ES-I3 (cell line): Measurements from ENCODE around the gene ATXN1.
"Not testable (repeated sequence)": the region's sequence is repeated elsewhere in the genome, so short reads cannot be mapped to it uniquely, and the experiment has no call there.

Source experiments
- H3K36me3 ChIP-seq: 2 replicates; pipeline ENCODE4 v1.6.1; 2013; ENCODE audit warnings: mild to moderate bottlenecking, low read length, control low read depth, moderate library complexity; ENCODE audit not compliant: insufficient read depth
- H3K4me1 ChIP-seq: 2 replicates; pipeline ENCODE4 v1.6.1; 2013; ENCODE audit warnings: mild to moderate bottlenecking, control low read depth, low read length; ENCODE audit not compliant: insufficient read depth
- H3K9ac ChIP-seq: 2 replicates; pipeline ENCODE4 v1.6.1; 2013; ENCODE audit warnings: low read depth, mild to moderate bottlenecking, low read length, moderate library complexity
- H3K9me3 ChIP-seq: 2 replicates; pipeline ENCODE4 v1.6.1; 2013; ENCODE audit warnings: mild to moderate bottlenecking, low read length, moderate library complexity; ENCODE audit not compliant: control insufficient read depth, insufficient read depth

Gene ATXN1

DNA sequence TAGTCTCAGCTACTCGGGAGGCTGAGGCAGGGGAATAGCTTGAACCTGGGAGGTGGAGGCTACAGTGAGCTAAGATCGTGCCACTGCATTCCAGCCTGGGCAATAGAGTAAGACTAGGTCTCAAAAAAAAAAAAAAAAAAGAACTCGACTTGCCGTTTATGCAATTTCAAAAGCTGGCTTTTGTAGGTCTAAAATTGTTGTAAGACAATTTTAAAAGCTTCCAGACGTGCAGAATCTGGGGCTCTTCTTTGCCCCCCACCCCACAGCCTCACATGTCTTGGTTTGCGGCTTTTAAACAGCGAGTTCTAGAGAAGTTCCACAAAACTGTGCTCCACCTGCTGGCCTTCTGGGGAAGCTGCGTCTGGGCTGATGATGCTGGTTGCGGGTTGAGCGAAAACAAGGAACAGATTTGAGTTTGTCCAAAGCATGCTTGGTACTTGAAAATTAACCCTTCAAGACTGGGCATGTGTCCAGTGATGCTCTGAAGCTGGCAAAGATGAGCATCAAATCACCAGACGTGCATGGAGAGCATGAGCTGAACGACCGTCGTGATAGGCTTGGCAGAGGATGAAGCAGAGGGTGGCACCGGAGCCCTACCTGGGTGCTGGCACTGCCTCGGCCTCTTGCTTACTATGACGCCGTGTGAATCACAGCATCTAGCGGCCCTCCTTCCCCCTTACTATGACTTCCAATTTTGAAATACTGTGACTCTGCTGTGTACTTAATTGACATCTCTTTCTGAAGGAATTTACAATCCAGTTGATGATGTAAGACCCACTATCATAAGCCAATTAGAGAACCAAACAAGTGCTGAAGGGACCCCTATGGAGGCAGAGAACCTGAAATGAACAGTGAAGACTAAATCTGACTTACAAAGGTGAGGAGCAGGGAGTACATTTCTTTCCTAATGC, 351.5 kb downstream of the ATXN1 start:
- Histone ChIP-seq H3K36me3 (no peaks in the 10 kb centered on the region), H3K9ac (no peak overlapping the region), H3K4me1 (no peaks in the 10 kb centered on the region), H3K9me3 (no peaks in the 10 kb centered on the region)

DNA sequence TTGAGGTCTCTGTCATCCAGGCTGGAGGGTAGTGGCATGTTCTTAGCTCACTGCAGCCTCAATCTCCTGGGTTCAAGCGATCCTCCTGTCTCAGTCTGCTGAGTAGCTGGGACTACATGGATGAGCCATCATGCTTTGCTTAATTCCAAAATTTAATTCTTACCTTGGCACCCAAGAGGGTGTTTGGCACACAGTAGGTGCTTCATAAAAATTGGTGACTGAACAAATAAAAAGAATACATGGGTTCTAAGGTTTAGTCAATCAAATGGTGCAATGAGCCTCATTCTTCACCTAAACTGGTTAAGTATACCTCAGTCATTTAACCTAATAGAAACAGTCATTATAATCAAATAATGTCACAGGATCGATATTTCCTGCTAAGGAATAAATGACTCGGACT, 352.5 kb downstream of the ATXN1 start:
- no peaks in the 10 kb centered on the region for H3K9me3 ChIP-seq
- no peak overlapping the region for H3K9ac ChIP-seq
- no peaks in the 10 kb centered on the region for H3K36me3 ChIP-seq
- H3K4me1 ChIP-seq = no peaks in the 10 kb centered on the region

DNA sequence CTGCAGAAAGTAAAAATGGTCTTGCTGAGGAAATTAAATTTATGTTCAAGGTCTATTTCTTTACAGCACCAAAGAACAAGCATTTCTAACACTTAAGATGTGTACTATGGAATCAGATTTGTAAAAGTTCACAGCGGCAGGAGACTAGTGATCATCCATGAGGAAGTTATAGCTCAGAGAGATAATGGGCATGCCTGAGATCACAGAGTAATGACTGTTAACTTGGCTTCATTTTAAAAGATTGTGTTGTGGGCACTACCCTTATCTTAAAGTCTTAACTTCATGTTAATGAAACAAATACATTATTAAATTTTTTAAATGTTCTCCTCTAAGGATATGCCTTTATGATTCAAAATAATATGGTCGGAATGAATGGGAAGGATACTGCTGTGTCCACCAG, 354.3 kb downstream of the ATXN1 start:
- no peak overlapping the region for H3K9ac ChIP-seq
- H3K4me1 ChIP-seq = no peaks in the 10 kb centered on the region
- no peaks in the 10 kb centered on the region for H3K9me3 ChIP-seq

DNA sequence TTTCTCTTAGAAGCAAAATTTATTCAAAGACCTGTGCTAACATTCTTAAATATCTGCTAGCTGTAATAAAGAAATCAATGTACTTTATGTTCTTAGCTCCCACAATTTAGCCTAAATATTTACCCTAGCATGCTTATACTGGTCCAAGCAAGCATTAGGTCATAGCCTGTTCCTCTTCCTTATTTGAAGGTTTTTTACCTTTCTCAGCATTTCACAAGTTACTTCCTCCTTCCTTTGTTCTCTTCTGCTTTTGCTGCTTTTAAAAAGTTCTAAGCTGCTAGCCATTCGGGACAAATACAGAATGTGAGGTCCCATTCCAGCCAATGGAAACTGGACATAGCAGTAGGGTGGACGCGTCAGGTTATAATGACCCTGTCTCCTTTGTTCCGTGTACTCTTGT, 354.7 kb downstream of the ATXN1 start:
- not testable (repeated sequence) for H3K9ac ChIP-seq, H3K4me1 ChIP-seq, H3K36me3 ChIP-seq, H3K9me3 ChIP-seq

More for the DNA sequence above, 354.3 kb downstream of the ATXN1 start:
- no peaks in the 10 kb centered on the region for H3K36me3 ChIP-seq

DNA sequence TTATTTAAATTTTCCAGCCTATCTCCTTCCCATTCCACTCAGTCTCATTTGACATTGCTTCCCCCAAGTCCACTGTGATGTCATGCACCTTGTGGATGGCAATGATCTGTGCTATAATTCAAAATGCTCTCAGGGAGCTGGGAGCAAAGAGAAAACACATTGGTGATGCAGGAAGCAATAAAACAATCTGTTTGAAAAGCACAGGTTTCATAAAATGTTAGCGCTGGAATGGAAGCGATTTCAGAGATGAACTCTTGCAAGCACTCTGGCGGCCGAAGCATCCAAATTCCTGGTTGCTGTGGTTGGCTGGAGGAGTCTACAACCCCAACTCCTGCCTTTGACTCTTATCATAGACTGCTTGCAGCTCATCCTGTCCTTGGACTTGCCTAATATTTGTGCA, 355.9 kb downstream of the ATXN1 start:
- Histone ChIP-seq H3K4me1 (no peaks in the 10 kb centered on the region), H3K9me3 (no peaks in the 10 kb centered on the region)

DNA sequence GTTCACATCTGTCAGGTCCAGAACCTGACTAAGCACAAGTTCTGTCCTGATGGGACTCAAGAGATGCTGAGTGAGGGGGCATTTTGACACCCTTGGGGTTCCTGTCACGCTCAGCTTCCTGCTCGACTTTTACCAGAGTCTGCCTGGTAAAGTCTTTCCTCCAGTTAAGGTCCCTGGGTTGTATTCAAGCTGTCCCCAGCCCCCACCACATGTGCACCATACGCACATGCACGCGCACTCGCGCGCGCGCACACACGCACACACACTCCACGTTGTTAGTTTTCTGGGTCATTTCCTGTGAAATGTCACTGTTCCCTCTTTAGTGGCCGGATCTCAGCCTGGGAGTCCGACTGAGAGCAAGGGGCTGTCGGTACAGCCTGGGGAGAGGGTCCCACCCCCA, 356.8 kb downstream of the ATXN1 start:
- Histone ChIP-seq H3K4me1 (no peaks in the 10 kb centered on the region), H3K9me3 (no peaks in the 10 kb centered on the region), H3K36me3 (no peaks in the 10 kb centered on the region), H3K9ac (no peak overlapping the region)

More for the DNA sequence above, 355.9 kb downstream of the ATXN1 start:
- Histone ChIP-seq H3K9ac (no peak overlapping the region), H3K36me3 (no peaks in the 10 kb centered on the region)

DNA sequence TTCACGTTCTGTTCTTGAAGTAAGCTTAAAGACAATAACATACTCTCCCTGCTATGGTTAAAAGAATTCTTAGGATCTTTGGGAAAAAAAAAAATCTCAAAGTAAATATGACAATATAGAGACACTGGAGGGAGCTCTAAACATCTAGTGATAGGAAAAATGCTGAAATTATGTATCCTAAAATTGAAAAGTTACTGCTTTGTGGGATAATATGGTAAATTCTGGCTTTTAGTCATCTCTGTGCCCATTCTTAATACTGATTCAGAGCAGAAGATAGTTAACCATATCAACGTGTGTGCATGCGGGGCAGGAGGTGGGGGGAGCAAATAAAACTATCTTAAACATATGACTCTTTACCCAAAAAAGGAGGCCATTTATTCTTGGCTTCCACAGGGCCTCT, 357.4 kb downstream of the ATXN1 start:
- H3K4me1 ChIP-seq = no peaks in the 10 kb centered on the region
- no peak overlapping the region for H3K9ac ChIP-seq
- no peaks in the 10 kb centered on the region for H3K36me3 ChIP-seq
- H3K9me3 ChIP-seq = no peaks in the 10 kb centered on the region

DNA sequence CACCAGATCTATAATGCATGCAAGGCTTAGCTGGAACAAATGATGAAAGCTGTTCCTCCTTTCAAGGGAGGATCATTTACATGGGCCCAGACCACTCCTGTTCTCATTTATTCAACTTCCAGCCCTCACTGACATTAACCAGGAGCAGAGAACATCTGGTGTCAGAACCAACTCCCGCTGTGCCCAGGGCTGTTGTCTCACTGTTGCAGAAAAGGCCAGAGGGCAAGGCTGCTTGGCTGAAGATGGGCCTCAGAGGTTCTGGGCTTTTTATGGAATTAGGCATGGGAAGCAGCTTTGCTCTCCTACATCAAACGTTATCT, 358.7 kb downstream of the ATXN1 start:
- Histone ChIP-seq H3K36me3 (no peaks in the 10 kb centered on the region), H3K9ac (no peak overlapping the region), H3K4me1 (no peaks in the 10 kb centered on the region)

DNA sequence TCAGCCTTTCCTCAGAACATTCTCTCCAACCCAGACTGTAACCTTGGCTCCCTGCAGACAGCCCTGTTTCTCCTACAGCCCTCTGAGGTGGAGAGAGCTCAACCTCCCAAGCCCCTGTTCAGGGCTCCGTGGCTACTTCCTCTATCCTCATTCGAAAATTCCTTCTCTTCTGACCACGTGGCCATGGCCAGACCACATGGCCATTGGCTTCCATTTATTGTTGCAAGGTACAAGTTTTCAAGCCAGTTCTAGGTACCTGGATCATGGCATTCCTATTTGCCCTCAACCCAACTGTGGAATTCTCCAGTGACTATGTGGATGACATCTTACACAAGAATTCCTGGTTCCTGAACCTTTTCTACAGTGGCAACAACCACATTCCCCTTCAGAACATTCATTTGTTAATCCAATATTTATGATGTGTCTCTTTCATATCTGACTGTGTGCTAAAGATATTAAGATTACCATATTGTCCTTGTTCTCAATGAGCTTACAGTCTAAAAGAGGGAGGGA, 361.0 kb downstream of the ATXN1 start:
- Histone ChIP-seq H3K9me3 (no peaks in the 10 kb centered on the region), H3K9ac (no peak overlapping the region), H3K36me3 (no peaks in the 10 kb centered on the region), H3K4me1 (no peaks in the 10 kb centered on the region)

More for the DNA sequence above, 358.7 kb downstream of the ATXN1 start:
- H3K9me3 ChIP-seq = no peaks in the 10 kb centered on the region

DNA sequence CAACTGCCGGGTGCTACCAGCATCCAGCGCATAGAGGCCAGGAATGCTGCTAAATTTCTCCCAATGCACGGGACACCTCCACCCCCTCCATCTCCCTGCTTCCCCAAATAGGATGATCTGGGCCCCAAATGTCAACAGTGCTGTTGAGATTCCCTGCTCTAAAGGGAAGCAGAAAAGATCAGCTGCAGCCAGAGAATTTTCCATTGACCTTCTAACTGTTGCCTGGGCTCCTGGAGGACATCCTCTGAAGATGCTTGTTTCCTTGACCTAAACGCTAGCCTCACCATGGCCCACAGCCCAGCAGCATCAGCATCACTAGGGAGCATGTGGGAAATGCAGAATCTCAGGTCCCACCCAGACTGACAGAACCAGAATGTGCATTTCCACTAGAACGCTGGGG, 361.6 kb downstream of the ATXN1 start:
- Histone ChIP-seq H3K9me3 (no peaks in the 10 kb centered on the region), H3K9ac (no peak overlapping the region), H3K4me1 (no peaks in the 10 kb centered on the region), H3K36me3 (no peaks in the 10 kb centered on the region)

DNA sequence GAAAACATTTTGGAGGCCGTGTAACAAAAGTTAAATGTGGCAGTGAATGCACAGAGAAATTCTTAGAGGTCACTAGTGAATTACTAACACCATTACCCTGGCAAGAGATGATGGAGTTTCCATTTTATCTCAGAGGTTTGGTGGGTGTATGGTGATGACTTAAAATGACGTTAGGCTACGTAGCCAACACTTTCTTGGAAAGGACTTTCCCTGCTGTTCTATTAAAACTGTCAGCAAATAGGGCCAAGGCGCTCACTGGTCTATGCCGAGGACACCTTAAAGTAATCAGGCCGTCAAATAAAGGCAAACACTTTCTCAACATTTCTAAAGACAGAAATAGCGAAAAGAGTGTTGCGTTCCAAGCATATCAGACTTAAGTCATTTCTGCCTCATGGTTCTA, 362.1 kb downstream of the ATXN1 start:
- Histone ChIP-seq H3K9me3 (no peaks in the 10 kb centered on the region), H3K9ac (no peak overlapping the region), H3K36me3 (no peaks in the 10 kb centered on the region), H3K4me1 (no peaks in the 10 kb centered on the region)

DNA sequence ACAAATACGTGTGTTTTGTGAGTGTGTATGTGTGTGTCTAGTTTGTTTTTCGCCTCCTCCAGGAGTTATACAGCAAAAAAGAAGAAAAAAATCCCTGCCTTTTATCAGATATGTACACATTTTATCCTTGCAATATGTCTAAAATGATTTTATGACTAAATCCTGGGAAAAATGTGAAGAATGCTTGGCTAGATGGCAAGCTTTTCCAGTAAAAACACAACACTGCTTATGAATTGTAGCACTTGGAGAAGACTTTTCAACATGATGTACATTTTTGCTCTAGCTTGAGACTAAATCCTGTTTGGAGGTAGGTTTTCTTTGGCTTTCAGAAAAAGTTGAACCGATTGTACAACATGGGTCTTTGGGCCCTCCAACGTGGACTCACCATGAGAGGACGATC, 362.7 kb downstream of the ATXN1 start:
- no peaks in the 10 kb centered on the region for H3K36me3 ChIP-seq
- no peaks in the 10 kb centered on the region for H3K9me3 ChIP-seq
- H3K9ac ChIP-seq = no peak overlapping the region
- no peaks in the 10 kb centered on the region for H3K4me1 ChIP-seq

DNA sequence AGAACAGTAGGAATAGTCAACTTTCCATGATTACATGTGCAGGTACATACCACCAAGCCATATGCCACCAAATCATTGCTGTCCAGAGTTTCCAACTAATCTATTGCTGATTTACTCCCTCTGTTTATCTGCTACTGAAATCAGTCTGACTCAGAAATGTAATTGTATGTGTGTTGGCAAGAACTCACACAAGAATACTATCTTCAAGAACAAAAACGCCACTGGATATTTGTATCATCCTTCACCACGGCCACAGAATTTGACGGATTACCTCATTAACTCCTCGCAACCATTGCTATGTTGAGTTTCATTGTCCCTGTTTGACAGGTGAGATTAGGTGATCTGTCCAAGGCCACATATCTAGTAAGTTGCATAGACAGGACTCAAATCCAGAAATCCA, 363.6 kb downstream of the ATXN1 start:
- Histone ChIP-seq H3K9ac (no peak overlapping the region), H3K36me3 (no peaks in the 10 kb centered on the region), H3K9me3 (no peaks in the 10 kb centered on the region), H3K4me1 (no peaks in the 10 kb centered on the region)

DNA sequence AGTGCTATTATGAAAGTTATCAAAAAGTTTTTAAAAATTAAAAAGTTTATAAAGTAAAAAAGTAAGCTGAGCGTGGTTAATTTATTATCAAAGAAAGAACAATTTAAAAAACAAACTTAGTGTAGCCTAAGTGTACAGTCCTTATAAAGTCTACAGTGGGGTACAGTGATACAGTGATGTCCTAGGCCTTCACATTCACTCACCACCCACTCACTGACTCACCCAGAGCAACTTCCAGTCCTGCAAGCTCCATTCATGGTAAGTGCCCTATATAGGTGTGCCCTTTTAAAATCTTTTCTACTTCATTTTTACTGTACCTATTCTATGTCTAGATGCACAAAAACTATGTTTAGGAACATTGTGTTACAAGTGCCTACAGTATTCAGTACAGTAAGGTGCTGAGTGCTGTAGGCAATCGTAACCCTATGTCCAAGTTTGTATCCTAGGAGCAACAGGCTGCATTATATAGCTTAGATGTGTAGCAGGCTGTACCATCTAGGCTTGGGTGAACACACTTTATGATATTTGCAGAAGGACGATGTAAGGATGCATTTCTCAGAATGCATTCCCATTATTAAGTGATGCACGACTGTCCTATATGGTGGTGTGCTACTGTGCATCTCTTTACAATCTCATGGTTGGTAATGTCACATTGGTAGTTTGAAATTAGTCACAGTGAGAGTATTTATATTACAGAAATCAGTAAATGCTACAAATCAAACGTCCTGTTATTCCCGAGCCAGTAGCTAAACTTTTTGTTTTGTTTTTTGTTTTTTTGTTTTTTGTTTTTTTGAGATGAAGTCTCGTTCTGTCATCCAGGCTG, 364.6 kb downstream of the ATXN1 start:
- Histone ChIP-seq H3K9me3 (no peaks in the 10 kb centered on the region), H3K4me1 (no peaks in the 10 kb centered on the region), H3K36me3 (no peaks in the 10 kb centered on the region), H3K9ac (no peak overlapping the region)

DNA sequence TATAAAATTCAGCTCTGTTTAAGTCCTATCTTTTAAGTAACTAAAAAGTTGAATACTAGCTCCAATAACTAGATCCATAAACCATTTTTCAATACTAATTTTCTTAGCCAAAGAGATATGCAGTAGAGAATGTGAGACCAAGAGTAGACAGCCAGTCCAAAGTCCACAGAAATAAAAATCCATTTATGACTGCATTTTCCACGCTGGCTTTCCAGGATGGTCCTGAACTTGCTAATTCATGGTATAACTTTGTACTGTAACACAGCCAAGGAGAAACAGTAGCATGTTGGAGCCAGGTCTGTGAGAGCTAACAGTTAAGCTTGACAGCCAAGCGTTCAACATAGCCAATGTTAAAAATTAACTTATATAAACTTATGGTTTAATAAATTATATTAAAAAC, 366.6 kb downstream of the ATXN1 start:
- no peak overlapping the region for H3K9ac ChIP-seq
- H3K4me1 ChIP-seq = no peaks in the 10 kb centered on the region
- no peaks in the 10 kb centered on the region for H3K9me3 ChIP-seq
- H3K36me3 ChIP-seq = no peaks in the 10 kb centered on the region
